Measurements from ENCODE around the gene FADS1. TPM values are rescaled to one million over a fixed set of nuclear protein-coding genes. Genes with fewer than 3 reads are reported as not detected.
A peak's percentile ranks its signal among the peaks of the same experiment; 100 is the strongest.

Gene FADS1
- total and polyA plus RNA-seq, 2 of the 13 experiments (the other 11 are each of a cell fraction or from before 2014, with no cell fraction given): 91.8 to 108 TPM

GRCh38 chr11:61815790-61816735 lies 740 bp downstream of the FADS1 start (continued):
- no peak for TF ChIP-seq AKNA (CRISPR knock-in tag; IDR thresholded peaks at IDR 0.05; ENCODE audit: borderline replicate concordance)
- TF ChIP-seq ZFYVE20 (CRISPR knock-in tag; IDR thresholded peaks at IDR 0.05; ENCODE audit: borderline replicate concordance, low read depth): no peak
- TF ChIP-seq EHMT2 (IDR thresholded peaks at IDR 0.05; ENCODE audit: borderline replicate concordance, low read depth, low read length): no peak
- no peak for TF ChIP-seq ZNF773 (CRISPR knock-in tag; IDR thresholded peaks at IDR 0.05; ENCODE audit: borderline replicate concordance)
- no peak for TF ChIP-seq GFI1 (CRISPR knock-in tag; IDR thresholded peaks at IDR 0.05; ENCODE audit: borderline replicate concordance)
- TF ChIP-seq GZF1 (CRISPR knock-in tag; IDR thresholded peaks at IDR 0.05): no peak
- TF ChIP-seq JUND (CRISPR knock-in tag; IDR thresholded peaks at IDR 0.05): 0 out of 2 replicates have a peak, but pooled peaks have one; percentile 15
- TF ChIP-seq TBX2 (CRISPR knock-in tag; IDR thresholded peaks at IDR 0.05; ENCODE audit: borderline replicate concordance): no peak
- TF ChIP-seq MAZ (IDR thresholded peaks at IDR 0.05; ENCODE audit: borderline replicate concordance, low read depth, low read length): peak; percentile 18; the same call in 1 of the 2 replicates
- no peak for TF ChIP-seq MAZ (CRISPR knock-in tag; IDR thresholded peaks at IDR 0.05; ENCODE audit: low read depth)
- TF ChIP-seq, protein P1, sequence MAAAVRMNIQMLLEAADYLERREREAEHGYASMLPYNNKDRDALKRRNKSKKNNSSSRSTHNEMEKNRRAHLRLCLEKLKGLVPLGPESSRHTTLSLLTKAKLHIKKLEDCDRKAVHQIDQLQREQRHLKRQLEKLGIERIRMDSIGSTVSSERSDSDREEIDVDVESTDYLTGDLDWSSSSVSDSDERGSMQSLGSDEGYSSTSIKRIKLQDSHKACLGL (CRISPR knock-in tag; IDR thresholded peaks at IDR 0.05): 0 out of 2 replicates have a peak, but pooled peaks have one; percentile 17
- TF ChIP-seq ZNF234 (CRISPR knock-in tag; conservative IDR thresholded peaks at IDR 0.05): peak; percentile 28; the same call in 1 of the 2 replicates
- no peak for TF ChIP-seq ZBTB44 (CRISPR knock-in tag; IDR thresholded peaks at IDR 0.05)
- no peak for TF ChIP-seq SMAD9 (CRISPR knock-in tag; IDR thresholded peaks at IDR 0.05)
- TF ChIP-seq ZNF703 (CRISPR knock-in tag; IDR thresholded peaks at IDR 0.05; ENCODE audit: borderline replicate concordance): no peak
- TF ChIP-seq NCOR1 (IDR thresholded peaks at IDR 0.05; ENCODE audit: borderline replicate concordance, low read length): peak; percentile 40; the same call in 1 of the 2 replicates
- no peak for TF ChIP-seq HMG20B (CRISPR knock-in tag; conservative IDR thresholded peaks at IDR 0.05)
- TF ChIP-seq ZNF720 (CRISPR knock-in tag; IDR thresholded peaks at IDR 0.05): no peak
- no peak for TF ChIP-seq ZNF792 (CRISPR knock-in tag; IDR thresholded peaks at IDR 0.05)
- TF ChIP-seq, protein P2, sequence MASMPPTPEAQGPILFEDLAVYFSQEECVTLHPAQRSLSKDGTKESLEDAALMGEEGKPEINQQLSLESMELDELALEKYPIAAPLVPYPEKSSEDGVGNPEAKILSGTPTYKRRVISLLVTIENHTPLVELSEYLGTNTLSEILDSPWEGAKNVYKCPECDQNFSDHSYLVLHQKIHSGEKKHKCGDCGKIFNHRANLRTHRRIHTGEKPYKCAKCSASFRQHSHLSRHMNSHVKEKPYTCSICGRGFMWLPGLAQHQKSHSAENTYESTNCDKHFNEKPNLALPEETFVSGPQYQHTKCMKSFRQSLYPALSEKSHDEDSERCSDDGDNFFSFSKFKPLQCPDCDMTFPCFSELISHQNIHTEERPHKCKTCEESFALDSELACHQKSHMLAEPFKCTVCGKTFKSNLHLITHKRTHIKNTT (CRISPR knock-in tag; IDR thresholded peaks at IDR 0.05): no peak
- TF ChIP-seq ZNF572 (CRISPR knock-in tag; IDR thresholded peaks at IDR 0.05): no peak

Measured in HepG2 (cell line).